ENCODE measurements around the gene DNAJB2.
"Not testable (repeated sequence)": the region's sequence is repeated elsewhere in the genome, so short reads cannot be mapped to it uniquely, and the experiment has no call there.

DNAJB2 gene

DNA sequence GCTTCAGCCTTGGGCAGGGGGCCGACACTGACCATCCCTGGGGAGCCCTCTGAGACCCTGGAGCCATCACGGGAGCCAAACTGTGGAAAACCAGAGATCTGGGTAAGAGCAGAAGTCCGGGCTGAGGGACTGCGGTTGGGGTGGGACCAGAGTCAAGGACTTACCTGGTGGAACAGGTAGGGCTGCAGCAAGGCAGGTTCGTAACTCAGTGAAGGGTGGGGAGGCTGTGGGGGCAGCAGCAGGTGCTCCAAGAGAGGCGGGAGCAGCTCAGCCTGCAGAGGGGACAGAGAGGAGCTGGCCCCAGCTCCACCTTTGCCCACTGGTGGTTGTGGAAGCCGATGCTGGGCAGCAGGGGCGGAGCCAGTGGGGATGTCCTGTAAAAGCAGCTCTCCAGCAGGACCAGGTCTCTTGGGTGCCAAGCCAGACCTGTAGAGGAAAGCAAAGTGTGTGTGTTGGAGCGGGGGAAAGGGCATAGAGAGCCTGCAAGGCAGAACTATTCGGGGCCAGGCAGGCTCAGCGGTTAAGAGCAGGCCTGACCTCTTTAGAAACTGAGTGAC lies 23.3 kb downstream of the DNAJB2 start:
- no peak for DNase-seq (ENCODE audit: low spot score)

DNA sequence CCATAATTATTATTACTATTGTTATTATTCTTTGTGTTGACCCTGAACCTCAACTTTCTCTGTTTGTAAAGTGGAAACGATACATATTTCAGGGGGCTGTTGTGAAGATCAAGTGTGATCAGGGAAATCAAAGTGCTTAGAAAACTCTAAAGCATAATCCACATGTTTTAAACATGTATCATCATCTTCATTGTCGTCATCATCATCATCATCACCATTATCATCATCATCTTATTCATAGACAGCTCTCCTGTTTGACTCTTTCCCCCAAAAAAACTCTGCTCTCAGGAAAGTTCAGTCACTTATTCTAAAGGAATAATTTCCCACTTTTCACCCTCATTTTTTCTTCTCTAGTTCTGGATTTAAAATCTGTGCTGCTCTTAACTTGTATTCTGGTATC lies 25.1 kb downstream of the DNAJB2 start:
- DNase-seq (ENCODE audit: low spot score) = no peak

DNA sequence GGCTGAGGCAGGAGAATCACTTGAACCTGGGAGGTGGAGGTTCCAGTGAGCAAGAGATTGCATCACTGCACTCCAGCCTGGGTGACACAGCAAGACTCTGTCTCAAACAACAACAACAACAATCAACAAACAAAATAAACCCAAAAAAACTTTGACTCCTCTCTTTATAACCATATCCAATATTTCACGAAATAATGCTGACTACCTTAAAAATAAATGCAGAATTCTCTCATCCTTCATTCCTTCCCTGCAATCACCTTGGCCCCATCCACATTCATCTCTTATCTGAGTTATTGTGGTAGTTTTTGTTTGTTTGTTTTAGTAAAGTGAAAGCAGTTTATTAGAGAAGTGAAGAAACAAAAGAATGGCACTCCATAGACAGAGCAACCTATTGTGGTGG lies 26.9 kb downstream of the DNAJB2 start:
- no peak for DNase-seq (ENCODE audit: low spot score)

DNA sequence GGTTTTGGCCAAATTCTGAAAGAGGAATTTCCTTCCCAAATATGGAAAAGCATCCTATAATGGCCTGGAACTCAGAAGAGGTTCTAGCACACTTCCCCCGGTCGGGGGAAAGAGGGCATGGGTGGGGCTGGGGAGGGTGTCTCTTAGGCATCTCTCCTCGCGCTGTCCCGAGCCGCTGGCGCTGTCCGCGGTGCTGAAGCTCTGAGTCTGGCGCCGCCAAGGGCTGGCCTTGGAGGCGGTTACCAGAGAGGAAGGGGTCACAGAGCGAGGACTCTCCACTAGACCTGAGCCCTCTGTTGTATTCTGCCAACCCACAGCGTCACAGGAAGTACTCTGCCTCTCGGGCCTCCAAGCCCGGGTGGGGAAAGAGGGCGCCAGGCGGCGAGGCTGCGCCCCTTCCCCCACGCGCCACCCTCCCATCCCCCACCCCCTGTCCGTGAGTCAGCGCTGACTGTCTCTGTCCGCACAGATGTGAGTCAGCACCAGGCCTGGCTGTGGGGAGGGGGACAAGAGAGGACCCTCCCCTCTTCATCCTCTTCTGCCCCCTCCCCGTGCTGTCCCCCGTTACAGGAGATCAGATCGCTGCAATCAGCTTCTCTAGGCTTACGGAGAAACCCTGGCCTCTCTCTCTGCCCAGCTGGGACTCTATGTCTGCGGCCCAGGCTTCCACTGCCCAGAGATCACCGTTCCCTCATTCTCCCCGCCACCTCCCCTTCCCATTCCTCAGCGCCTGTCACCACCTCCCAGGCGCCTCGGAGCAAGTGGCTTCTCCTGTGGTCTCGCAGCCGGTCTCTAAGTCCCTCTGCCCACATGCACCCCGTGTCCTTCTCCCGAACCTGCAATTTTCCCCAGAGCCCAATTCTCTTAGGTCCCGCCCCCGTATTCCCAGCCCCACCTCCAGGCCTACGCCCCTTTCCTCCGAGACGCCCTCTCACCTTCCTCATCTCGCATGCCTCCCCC lies 29.3 kb downstream of the DNAJB2 start:
- DNase-seq (ENCODE audit: low spot score) = peak; percentile 61

GRCh38 chr2:219309278-219309677 lies 30.1 kb downstream of the DNAJB2 start, which contains the start of gene PTPRN:
PTPRN (minus strand) TSS chr2:219309401; CDS start chr2:219309332, 69 bp downstream.
- DNase-seq (ENCODE audit: low spot score) = no peak

- DNase-seq (ENCODE audit: low spot score) = not testable (repeated sequence)
Measured at GRCh38 chr2:219312683-219313263, 33.6 kb downstream of the DNAJB2 start.

GRCh38 chr2:219314804-219315468 lies 35.8 kb downstream of the DNAJB2 start:
- DNase-seq (ENCODE audit: low spot score) = no peak

GRCh38 chr2:219323434-219323833 lies 44.3 kb downstream of the DNAJB2 start:
- no peak for DNase-seq (ENCODE audit: low spot score)

- no peak for DNase-seq (ENCODE audit: low spot score)
Measured at GRCh38 chr2:219325136-219325535, 46.0 kb downstream of the DNAJB2 start.

DNA sequence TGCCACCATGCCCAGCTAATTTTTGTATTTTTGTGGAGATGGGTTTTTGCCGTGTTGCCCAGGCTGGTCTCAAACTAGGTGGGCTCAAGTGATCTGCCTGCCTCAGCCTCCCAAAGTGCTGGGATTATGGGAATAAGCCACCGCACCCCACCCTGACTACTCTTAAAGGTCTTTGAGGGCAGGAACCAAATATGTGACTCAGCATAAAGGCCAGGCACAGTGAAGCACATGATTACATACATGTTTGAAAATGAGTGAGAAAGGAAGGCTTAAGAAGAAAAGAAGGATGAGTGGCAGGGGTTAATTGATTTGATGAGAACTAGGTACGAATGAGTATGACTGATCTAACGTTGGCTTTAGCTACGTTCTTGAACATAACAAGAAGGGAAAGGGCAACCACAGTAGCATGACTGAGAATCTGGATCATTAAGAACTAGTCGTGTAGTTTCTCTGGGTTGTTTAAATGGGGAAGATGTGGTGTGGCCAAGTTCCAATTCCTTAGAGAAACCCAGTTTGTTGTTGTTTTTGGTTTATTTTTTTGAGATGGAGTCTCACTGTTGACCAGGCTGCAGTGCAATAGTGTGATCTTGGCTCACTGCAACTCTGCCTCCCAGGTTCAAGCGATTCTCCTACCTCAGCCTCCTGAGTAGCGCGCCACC lies 46.6 kb downstream of the DNAJB2 start:
- DNase-seq (ENCODE audit: low spot score) = no peak

GRCh38 chr2:219327719-219328118 lies 48.6 kb downstream of the DNAJB2 start:
- no peak for DNase-seq (ENCODE audit: low spot score)

GRCh38 chr2:219331560-219332213 lies 52.5 kb downstream of the DNAJB2 start:
- DNase-seq (ENCODE audit: low spot score) = peak; percentile 45

DNA sequence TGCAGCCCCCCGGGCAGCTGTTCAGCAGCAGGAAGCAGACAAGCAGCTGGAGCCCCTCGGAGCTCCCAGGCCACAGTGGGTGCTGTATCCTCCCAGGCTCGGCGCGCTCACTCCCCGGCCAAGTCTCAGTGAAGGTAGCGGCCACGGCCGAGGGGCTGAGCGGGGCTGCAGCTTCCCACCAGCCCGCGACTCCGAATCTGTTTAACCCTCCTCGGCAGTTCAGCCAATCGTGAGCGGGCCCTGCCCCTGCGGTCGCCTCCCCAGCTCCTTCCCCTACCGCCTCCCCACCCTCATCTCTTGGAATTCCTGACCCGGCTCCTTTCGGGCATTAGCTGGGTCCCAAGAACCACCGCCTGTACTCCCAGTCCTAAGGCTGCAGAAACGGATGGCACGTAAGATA lies 53.4 kb downstream of the DNAJB2 start, which contains the start of gene RESP18:
TSS of gene RESP18 (minus strand) at position 203 of the 400 bp plus-strand sequence.
- no peak for DNase-seq (ENCODE audit: low spot score)

- DNase-seq (ENCODE audit: low spot score) = no peak
Measured at GRCh38 chr2:219334076-219334475, 54.9 kb downstream of the DNAJB2 start.

DNA sequence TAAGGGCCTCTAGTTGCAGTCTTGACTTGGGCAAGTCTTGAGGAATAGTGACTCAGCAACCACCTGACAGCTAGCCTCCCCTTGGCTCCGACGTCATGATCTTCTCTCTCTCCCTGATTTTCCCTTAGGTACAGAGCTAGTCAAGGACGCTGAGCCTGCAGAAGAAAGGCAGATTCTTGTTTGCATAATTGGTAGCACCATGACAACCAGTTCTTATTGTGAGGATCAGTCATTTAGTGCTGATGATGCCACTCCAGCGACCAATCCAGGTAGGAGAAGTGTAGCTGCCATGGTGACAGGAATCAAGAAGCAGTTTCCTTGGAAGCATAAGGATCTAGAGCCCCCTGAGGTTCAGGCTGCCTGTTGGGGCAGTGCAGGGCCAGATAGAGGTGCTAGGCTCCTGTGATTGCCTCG lies 56.2 kb downstream of the DNAJB2 start:
- no peak for DNase-seq (ENCODE audit: low spot score)

Data from COLO829 (cell line).